Mesodermal cell (in vitro differentiated cells): ENCODE data around the gene PPP2R2B.

ENCODE experiments used
- H3K27ac ChIP-seq: 2 replicates; pipeline ENCODE4 v1.7.0; 2013; ENCODE audit warnings: mild to moderate bottlenecking, low read depth, low read length, moderate library complexity; ENCODE audit not compliant: severe bottlenecking
- H3K36me3 ChIP-seq: 2 replicates; pipeline ENCODE4 v1.7.1; 2013; ENCODE audit warnings: mild to moderate bottlenecking, low read length, moderate library complexity; ENCODE audit not compliant: control insufficient read depth, insufficient read depth
- H3K4me1 ChIP-seq: one replicate; pipeline ENCODE4 v1.7.1; 2013; ENCODE audit warnings: mild to moderate bottlenecking, low read length; ENCODE audit not compliant: insufficient read depth, control insufficient read depth, poor library complexity, severe bottlenecking
- H3K4me3 ChIP-seq: 2 replicates; pipeline ENCODE4 v1.7.0; 2013; ENCODE audit warnings: low read length, control low read depth, mild to moderate bottlenecking; ENCODE audit not compliant: insufficient read depth, poor library complexity, severe bottlenecking; ENCODE audit errors: extremely low read depth
- H3K9me3 ChIP-seq: 2 replicates; pipeline ENCODE4 v1.7.1; 2013; ENCODE audit warnings: mild to moderate bottlenecking, low read length, moderate library complexity; ENCODE audit not compliant: control insufficient read depth
- WGBS, 2 experiments: methylation state at CpG; one replicate each; pipeline ENCODE4 v1.1.5; 2013; ENCODE audit warnings: missing lambda C conversion rate in 2 of 2; ENCODE audit not compliant: insufficient coverage in 2 of 2; 5-methylcytosine and 5-hydroxymethylcytosine counted together

The PPP2R2B gene

DNA sequence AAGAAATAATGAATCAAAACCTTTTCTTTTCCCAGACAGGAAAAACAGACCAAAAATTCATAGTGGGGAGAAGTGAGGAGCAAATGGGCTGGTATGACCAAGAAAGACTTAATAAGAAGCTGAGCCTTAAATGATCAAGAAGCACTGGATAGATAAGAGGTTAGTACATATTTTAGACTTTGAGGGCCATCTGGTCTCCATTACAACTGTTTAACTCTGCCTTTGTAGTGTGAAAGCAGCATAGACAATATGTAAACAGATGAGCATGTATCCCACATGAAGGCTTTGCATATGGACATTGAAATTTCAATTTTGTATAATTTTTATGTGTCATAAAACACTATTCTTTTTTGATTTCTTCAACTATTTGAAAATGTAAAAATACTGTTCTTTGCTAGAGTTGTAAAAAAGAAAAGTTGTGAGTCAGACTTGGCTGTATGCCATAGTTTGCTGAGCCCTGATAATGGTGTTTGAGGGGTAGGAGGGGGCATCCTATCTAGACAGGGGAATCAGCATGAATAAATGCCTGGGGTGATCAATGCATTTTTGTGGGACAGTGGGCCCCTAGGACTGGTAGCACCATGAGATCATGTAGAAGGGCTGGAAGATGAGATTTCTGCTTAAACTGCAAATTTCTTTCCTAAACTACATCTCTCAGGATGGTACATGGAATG is 270.8 kb downstream of the PPP2R2B start:
- H3K4me1 ChIP-seq = no peaks in the 10 kb centered on the region
- H3K27ac ChIP-seq = no peak overlapping the region
- H3K4me3 ChIP-seq = no peak overlapping the region
- no peaks in the 10 kb centered on the region for H3K9me3 ChIP-seq
- H3K36me3 ChIP-seq = no peaks in the 10 kb centered on the region

DNA sequence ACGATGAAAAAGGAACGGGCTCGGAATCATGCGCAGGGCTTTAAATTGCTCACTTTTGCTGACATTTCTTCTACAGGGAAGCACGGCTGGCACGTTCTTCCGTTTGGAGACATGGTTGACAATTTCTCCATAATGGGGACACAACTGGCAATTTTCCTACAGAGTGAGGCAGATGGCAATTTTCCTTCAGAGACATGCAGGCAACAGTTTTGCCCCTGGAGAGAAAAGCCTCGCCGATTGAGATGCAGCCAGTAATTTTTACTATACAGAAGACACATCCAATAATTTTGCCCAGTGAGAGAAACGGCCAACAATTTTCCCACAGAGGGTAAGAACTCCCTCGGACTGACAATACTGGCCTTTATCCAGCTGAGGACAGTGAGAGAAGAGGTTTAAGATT is 271.7 kb downstream of the PPP2R2B start:
- H3K4me3 ChIP-seq = no peak overlapping the region
- no peaks in the 10 kb centered on the region for H3K36me3 ChIP-seq
- no peaks in the 10 kb centered on the region for H3K9me3 ChIP-seq
- no peaks in the 10 kb centered on the region for H3K4me1 ChIP-seq
- 87 to 92% methylated on average over 10 to 11 of the region's 11 CpGs for WGBS, 2 experiments
- H3K27ac ChIP-seq = no peak overlapping the region

DNA sequence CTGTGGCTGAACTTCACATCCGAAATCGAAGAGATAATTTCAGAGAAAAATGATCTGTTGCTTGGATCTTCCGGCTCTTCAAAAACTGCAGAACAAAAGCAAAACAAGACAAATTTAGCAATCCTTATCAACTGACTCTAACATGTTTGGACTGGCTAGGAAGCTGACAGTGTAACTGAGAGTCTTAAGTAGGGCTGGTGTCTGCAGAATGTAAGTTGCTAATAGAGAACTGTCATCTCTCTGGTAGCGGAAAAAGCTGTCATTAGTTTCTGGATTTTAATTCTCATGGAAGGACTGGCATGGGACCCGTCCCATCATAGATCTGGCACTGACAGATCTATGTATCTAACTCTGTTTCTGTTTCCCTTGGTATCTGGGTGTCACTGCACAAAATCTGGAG is 278.2 kb downstream of the PPP2R2B start:
- Histone ChIP-seq H3K36me3 (no peaks in the 10 kb centered on the region), H3K9me3 (no peaks in the 10 kb centered on the region), H3K4me1 (no peaks in the 10 kb centered on the region), H3K4me3 (no peak overlapping the region), H3K27ac (no peak overlapping the region)
- 89% methylated on average over 2 to 3 of the region's 5 CpGs for WGBS, 2 experiments

DNA sequence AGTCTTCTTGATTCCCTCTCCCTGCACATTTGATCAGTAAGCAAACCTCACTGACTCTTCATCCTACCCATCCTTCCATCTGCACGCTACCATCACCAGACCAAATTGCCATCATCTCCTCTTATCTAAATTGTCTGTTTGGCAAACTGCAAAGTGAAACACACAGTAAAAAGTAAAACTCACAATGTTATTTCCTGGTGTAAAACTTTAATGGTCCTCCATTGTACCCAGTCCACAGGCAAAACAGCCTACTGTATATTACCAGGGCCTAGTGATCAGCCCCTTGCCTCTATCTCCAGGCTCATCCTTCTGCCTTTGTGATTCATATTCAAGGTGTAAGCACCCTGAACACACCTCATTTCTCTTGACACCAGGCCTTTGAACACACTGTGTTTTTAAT is 279.3 kb downstream of the PPP2R2B start:
- WGBS, 2 experiments = 100% methylated on average over 1 of the region's 1 CpG; no CpG with 5 or more reads in 1 of the 2 experiments
- Histone ChIP-seq H3K4me1 (no peaks in the 10 kb centered on the region), H3K27ac (no peak overlapping the region), H3K36me3 (no peaks in the 10 kb centered on the region), H3K9me3 (no peaks in the 10 kb centered on the region), H3K4me3 (no peak overlapping the region)

DNA sequence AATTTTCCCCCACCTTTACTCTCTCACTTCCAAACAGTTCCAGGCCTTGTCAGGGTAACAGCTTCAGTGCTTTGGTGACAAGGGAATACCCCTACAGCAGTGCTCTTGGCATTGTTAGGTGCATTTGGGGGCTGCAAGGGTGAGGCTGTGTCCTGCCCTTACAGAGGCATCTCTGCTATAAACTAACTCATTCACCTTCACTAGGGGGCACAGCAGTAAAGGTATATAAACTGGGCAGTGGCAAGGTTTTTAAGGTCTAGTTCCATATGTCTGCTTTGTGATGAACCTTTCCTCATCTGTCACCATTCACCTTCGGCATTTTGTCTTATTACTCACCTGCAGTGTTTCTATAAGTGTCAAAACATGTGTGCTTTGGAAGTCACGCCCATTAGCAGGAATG is 283.5 kb downstream of the PPP2R2B start:
- Histone ChIP-seq H3K36me3 (no peaks in the 10 kb centered on the region), H3K4me1 (no peaks in the 10 kb centered on the region), H3K9me3 (no peaks in the 10 kb centered on the region), H3K27ac (no peak overlapping the region), H3K4me3 (no peak overlapping the region)
- 93% methylated on average over 2 of the region's 2 CpGs; no CpG with 5 or more reads in 1 of the 2 experiments for WGBS, 2 experiments

DNA sequence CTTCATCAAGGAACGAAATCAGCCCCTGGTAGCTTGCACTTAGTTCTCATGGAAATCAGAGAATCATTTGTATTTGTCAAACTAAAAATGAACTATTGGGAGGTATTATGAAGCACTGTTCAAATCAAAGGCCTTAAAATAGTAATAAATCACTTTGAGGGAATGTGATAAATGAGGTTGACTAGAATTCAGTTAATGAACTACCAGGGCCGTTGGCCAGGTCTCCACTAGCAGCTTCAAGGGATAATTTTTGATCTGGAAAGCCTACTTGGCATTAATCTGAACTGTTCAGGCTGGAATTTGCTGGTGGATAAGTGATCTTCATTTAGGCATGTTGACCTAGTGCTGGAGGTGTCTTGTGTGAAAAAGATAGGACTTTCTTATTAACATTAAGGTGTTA is 286.2 kb downstream of the PPP2R2B start:
- Histone ChIP-seq H3K4me3 (no peak overlapping the region), H3K27ac (no peak overlapping the region), H3K36me3 (no peaks in the 10 kb centered on the region), H3K9me3 (no peaks in the 10 kb centered on the region), H3K4me1 (no peaks in the 10 kb centered on the region)
- 71 to 100% methylated on average over 1 of the region's 2 CpGs for WGBS, 2 experiments

DNA sequence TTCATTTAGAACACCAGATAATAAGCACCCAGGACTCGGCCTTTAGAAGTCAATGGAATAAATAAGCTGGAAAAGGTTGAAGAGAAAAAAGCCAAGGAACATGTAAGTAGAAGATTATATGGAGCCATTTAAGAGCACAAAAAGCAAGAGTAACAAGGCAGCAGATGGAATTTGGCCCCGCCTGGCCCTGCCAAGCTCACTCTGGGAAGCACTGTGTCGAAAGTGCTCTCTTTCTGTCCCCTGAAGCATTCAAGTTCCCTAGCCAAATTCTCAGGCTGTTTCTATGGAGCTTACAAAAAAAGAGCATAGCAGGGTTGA is 289.6 kb downstream of the PPP2R2B start:
- no peak overlapping the region for H3K27ac ChIP-seq
- H3K9me3 ChIP-seq = no peaks in the 10 kb centered on the region
- 74 to 77% methylated on average over 2 of the region's 3 CpGs for WGBS, 2 experiments
- no peak overlapping the region for H3K4me3 ChIP-seq
- H3K36me3 ChIP-seq = no peaks in the 10 kb centered on the region
- no peaks in the 10 kb centered on the region for H3K4me1 ChIP-seq

DNA sequence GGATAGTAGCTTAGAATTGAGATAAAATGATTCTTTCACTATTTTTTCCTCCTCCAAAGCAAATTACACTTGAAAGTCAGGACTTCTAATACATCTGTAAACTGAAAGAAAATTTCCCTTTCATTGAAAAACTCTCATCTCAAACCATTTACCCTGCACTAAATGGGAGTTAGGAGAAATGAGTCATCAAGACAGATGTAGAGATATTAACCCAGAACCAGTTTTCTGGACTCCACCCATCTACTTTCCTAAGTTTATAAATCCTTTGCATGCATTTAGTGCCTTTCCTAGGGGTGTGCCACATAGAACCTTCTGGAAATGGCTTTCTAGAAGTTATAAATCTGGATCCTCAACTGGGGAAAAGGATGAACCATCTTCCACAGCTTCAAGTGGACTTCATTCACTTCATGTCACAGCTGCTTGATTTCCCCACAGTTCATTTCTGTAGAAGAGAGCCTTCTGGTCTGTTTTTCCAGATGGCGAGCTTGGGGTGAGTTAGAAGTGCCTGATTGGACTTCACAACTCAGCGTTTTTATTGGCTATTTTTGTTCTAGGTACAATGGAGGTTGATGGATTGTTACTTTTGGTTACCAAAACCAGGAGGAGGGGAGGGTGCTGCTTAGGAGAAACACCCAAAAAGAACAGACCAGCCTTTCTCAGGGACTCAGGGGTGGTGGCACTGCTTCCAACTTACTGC is 290.1 kb downstream of the PPP2R2B start:
- H3K36me3 ChIP-seq = no peaks in the 10 kb centered on the region
- H3K4me1 ChIP-seq = no peaks in the 10 kb centered on the region
- H3K27ac ChIP-seq = no peak overlapping the region
- no peaks in the 10 kb centered on the region for H3K9me3 ChIP-seq
- no peak overlapping the region for H3K4me3 ChIP-seq
- WGBS, 2 experiments = 80 to 100% methylated on average over 1 of the region's 2 CpGs

DNA sequence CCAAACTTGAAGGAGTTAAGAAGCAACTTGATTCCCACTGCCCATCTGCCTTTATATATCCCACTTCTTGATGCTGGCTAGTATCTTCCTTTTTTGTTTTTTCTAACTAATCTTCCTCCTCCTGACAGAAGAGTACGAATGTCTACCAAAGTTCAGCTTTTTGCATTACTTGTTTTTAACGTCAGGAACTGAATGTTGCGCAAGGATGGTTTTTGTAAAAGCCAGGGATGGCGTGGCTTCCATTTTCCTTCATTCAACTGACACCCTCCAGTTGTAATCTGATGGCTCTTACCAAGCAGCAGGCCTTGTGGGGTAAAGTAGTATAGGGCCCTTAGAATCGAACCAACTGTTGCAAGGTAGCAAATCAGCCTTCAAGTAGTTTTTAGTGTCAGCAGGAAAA is 291.8 kb downstream of the PPP2R2B start:
- H3K27ac ChIP-seq = no peak overlapping the region
- no peaks in the 10 kb centered on the region for H3K9me3 ChIP-seq
- H3K4me3 ChIP-seq = no peak overlapping the region
- H3K36me3 ChIP-seq = no peaks in the 10 kb centered on the region
- WGBS, 2 experiments = 100% methylated on average over 1 to 3 of the region's 5 CpGs
- no peaks in the 10 kb centered on the region for H3K4me1 ChIP-seq

DNA sequence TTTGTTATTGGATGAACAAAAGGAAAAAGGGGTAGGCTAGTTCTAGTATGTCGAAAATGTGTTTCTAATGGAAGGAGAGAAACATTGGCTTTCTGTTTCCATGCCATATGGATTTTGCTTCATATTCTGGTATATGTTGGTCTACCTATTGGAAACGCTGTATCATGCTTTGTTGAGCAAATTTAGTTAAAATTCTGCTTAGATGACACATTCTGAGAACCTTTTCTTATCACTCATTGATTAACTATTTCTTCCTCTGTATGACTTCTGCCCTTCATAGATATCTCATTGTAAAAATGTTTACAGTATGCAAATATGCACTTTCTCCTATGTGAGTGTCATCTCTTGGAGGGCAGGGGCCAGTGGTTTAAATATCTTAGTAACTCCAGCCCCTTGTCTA is 293.8 kb downstream of the PPP2R2B start:
- Histone ChIP-seq H3K4me1 (no peaks in the 10 kb centered on the region), H3K9me3 (no peaks in the 10 kb centered on the region), H3K36me3 (no peaks in the 10 kb centered on the region), H3K27ac (no peak overlapping the region), H3K4me3 (no peak overlapping the region)
- WGBS, 2 experiments = 86 to 88% methylated on average over 1 of the region's 2 CpGs

DNA sequence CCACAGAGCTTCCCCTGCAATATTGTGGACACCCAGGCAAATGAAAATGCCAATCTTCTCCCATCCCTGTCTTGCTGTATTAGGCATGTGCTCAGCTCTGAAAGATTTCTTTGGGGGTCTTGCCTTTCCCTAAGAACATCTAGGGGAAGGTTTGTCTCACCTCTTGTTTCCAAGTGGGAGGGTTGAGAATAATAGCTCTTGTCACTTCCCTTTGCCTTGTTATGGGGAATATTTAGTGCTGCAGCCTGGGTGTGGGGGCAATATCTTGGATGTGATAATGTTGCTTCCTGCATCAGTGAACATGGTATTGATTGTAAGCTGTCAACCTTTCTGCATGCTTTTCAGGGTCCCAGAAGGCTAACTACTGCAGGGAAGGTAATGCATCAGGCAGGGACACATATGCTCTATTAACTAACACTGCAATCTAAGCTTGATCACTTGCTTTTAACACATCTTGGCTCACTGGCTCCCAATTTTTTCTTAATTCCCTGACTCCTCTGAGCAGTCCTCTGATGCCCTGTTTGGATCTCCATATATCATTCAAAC is 296.4 kb downstream of the PPP2R2B start:
- Histone ChIP-seq H3K36me3 (no peaks in the 10 kb centered on the region), H3K9me3 (no peaks in the 10 kb centered on the region), H3K27ac (no peak overlapping the region), H3K4me3 (no peak overlapping the region), H3K4me1 (no peaks in the 10 kb centered on the region)
